PC-3 (cell line): Measurements from ENCODE around the gene PLVAP.

Source experiments
- CTCF ChIP-seq: fragments of 300-600 bp; sonication (generic); conservative IDR thresholded peaks from 2 replicates; pipeline ENCODE4 v1.5.1; 2017; ENCODE audit warnings: antibody characterized with exemption, low read depth, mild to moderate bottlenecking, low read length
- EZH2 ChIP-seq: fragments of 300-600 bp; sonication (generic); IDR thresholded peaks from one replicate; pipeline ENCODE4 v1.6.1; 2017; ENCODE audit warnings: antibody characterized with exemption, mild to moderate bottlenecking, low read length; ENCODE audit not compliant: unreplicated experiment
- EZH2phosphoT487 ChIP-seq: fragments of 300-600 bp; sonication (generic); IDR thresholded peaks from 2 replicates; pipeline ENCODE4 v1.6.1; 2018; ENCODE audit warnings: mild to moderate bottlenecking, antibody characterized with exemption, low read length, borderline replicate concordance

GRCh38 chr19:17391371-17392151 lies 14.4 kb upstream of the PLVAP start:
- 0 out of 2 replicates have a peak, but pooled peaks have one; percentile 14 for TF ChIP-seq CTCF
- no peak for TF ChIP-seq EZH2phosphoT487
- no peak for TF ChIP-seq EZH2
